GM18909 (cell line): Measurements from ENCODE around the gene ZRANB1.

Experiments
- ATAC-seq: cut with Tn5 transposase; IDR thresholded peaks from one replicate; pipeline ENCODE4 v1.9.1; 2021; ENCODE audit warnings: mild to moderate bottlenecking; ENCODE audit not compliant: unreplicated experiment, poor library complexity

Gene ZRANB1

DNA sequence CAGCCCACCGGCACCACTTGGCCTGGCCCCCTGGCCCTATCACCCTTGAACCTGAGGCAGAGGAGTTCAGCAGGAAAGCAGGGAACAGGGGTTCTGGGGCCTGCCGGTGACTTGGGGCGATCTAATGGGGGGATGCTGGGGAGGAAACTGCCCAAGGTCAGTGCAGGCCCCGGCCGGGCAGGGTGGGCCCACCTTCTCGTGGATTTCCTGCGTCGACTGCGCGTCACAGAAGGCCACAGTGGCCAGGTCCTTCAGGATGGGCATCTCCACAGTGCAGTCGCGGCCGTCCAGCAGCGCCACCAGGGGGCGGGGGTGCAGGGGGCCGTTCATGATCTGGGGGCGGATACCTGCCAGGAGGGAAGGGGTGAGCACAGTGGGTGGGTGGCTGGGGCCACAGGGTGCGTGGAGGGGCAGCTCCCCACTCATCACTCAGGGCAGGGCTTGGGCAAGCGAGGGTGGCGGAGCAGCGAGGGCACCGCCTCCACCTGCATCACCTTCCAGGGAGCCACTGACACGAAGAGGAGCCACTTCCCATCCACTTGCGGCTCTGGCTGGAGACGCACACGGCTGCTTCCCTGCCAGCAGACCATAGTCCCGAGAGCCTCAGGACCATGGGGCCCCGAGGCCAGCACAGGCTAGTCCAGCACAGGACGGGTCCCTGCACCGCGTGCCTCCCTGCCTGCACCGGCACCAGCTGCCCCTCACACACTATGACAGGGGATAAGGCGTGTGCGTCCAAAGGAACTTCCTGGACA lies 61.4 kb downstream of the ZRANB1 start:
- ATAC-seq = no peak

DNA sequence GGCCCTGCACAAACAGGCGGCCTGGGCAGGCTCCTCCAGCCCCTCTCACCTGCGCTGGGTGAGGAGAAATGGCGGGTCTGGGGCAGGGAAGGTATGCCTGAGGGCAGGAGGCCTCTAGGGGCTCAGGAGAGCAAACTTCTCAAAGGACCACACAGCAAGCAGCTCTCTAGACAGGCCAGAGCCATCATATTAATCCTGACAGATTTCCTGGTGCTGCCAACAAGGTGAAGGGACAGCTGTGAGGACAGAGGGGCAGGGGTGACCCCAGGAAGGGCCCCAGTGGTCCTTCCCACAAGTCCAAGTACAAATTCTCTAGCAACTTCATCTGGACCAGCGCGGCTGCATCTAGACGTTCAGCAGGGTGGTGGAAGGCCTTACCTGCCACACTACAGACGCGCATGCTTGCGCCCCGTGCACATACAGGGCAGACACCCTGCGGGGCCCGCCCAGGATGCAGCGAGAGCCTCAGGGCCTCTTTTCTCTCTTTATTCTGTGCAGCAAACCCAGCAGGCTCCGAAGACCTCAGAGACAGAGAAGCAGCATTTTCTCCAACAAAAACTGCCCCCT lies 62.1 kb downstream of the ZRANB1 start:
- ATAC-seq = no peak

DNA sequence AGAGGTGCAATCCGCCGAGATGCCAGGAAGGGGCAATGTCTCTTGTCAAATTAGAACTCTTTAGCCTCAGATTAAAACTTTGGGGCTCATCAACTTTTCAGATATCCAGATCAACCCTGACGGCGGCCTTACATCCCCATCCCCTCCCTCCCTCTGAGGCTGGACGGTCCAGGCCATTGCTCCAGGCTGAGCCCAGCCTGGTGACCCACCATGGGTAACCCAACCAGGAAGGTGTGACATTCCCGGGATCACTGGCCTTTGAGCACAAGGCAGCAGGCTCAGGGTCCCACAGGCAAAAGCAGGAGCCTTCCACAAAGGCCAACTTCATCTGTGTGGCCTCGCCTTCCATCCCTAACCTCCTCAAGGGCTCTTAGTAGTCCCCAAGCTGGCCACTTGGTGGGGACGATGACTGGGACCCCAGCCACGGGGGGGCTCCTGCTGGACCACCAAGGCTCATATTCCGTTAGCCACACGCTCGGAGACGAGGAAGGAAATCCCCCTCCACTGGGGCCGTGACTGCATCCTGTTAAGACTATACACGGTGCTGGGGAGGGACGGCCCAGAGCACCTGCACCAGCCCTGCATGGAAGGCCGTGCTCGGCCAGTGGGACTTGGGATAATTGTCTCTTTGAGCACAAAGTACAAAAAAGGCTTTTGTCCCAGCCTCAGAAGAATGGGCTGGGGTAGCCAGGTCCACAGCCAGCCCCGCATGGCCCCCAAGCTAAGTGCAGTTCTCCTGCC lies 62.8 kb downstream of the ZRANB1 start:
- ATAC-seq = no peak

DNA sequence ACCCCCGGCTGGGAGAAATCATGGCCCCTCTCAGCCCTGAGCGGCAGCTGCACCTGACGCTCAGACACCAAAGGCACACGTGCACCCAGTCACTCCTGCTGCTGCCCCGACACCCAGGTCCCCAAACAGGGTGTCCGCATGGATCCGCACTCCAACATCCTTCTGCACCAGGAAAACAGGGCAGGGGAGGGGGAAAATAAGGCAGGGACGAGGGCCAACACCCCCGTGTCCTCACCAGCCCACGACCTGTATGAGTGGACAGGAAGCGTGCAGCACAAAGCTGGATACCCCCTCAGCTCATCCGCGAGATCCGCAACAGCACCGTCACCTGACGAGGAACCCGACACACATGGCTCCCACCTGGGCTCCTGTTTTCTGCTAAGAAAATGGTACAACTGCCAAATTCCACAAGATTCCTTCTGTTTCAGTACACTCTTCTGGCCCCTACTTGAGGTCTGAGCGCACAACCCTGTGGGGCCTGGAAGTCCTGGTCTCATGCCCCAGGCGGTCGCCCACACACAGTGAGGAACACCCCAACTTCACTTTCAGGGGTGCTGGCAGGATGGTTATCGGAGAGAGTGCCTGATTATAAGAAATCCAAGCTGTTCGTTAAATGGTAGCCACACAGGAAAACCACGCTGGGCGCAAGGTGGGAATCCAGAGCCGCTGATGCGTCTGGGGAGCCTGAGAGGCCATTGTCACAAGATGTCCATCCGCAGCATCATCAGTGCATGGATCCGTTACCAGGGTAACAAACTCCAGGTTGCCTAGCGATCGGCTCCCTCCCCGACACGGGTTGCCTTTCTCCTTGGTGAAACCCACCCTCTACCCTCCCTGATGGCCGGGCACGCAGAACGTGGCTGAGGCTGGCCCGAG lies 63.6 kb downstream of the ZRANB1 start:
- ATAC-seq = no peak

DNA sequence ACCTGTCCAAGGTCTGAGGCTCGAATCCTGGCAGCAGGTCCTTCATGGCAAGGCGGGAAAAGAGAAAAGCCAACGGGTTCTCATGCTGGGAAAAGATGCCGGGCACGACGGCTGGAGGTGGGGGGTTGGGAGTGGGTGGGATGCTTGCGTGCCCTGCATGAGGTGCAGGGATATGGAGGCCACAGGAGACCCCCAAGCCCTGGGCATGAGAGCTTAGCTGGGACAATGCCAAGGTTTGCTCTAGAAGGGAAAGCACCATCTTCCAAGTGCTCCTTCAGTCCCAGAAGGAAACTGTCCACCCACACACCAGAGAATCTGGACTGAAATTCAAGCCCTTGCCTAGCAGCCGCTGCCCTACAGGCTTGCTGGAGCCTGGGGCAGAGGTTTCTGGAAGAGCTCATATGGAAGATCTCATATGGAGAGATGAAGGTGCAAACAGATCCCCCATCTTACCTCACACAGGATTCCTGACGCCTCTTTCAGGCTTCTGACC lies 64.3 kb downstream of the ZRANB1 start:
- ATAC-seq = no peak

DNA sequence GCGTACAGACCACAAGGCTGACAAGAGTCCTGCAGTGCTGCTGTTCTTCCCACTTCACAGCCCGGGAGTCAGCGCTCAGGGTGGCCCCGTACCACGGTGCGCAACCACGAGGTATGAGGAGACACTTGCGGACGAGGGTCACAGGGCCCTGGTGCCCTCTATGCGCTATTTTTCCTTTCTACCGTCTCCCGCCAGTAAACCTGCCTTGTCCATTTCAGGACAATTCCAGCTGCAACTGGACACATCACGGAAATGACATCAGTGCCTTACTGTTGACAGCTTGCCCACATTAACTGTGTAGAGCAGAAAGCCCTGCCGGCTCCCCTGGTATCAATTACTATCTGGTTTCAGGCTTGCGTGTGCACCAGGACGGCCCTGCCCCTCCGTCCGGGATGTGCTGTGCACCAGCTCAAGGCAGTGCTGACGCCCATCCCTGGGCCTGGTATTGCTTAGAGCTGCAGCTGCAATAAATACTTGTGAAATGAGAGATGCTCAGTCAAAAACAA lies 65.1 kb downstream of the ZRANB1 start:
- ATAC-seq = no peak

DNA sequence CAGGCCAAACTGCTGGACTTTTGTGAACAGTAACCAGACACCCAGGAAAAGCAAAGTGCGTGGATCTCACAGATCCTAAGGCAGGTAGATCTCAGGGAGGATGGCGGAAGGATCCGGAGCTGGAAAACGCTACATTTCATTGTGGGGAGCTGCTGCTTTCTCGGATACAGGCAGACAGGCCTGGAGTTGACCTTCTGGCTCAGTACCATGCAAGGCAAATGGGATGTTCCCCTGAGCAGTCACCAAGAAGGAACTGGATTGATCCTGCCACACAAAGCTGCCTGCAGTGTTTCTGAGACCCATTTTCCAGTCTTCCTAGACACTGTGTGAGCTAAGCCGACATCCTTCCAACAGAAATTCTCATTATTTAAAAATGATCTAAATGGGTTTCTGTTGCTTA lies 65.5 kb downstream of the ZRANB1 start:
- no peak for ATAC-seq

DNA sequence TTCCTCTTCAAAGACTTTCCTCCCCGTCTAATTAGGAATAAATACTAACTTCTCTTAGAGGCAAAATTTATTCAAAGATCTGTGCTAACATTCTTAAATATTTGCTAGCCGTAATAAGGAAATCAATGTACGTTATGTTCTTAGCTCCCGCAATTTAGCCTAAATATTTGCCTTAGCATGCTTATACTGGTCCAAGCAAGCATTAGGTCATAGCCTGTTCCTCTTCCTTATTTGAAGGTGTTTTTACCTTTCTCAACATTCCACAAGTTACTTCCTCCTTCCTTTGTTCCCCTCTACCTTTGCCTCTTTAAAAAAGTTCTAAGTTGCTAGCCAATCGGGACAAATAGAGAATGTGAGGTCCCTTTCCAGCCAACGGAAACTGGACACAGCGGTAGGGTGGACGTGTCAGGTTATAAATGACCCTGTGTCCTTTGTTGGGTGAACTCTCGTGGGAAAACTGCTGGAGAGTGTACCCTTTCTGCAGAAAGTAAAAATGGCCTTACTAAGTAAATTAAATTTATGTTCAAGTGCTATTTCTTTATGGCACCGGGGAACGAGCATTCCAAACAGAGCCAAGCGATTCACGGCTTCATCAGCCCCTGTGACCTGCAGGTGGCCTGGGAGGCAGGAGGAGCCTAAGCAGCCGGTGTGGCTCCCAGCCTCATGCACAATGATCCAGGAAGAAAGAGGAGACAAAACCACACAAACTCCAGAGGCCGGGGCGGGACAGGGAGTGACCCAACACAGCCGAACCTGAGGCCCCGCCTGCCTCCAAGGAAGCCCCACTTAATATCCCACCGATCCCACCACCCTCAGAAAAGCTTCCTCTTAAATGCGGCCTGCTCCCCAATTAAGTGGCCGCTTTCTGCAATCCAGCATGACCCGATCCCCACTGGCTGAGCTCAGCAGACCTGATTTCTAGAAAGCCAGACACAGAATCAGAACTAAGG lies 67.0 kb downstream of the ZRANB1 start:
- ATAC-seq = no peak

DNA sequence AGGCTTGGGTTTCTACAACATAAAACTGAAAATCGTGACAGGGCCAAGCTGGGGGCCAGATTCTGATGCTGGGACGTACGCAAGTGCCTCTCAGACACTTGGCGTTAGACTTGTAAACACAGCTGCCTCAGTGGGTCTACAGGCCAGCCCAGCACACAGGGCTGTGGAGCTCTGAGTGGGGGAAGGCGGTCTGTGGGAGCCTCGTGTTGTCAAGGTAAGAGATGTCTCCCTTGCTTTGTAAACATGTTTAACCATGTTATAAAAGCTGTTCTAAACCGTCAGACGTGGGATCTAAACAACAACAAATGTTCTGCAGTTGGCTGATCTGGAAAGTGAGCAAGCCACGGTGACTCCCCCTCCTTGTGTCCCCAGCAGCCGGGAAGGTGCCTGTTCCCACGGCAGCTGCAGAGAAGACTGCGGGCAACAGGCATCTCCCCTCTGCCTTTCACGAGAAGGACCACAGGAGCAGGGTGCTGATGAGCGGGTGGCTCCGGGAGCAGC lies 67.8 kb downstream of the ZRANB1 start:
- ATAC-seq = no peak

DNA sequence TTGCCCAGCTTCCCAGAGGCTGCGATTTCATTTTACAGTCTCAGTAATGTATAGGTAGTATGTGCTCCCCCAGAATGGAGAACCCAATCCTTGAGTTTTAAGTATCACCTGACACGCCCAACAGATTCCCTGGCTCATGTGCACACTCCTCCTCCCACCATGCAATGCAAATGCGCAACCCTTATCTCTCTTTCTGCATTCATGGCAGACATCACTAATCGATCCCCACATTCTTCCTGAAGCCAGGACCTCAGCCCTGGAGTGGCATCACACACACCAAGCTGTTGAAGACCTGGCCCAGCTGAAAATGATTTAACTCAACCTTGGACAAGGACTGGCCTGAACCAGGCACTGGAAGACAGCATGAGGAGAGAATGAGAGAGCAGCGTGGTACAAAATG lies 68.4 kb downstream of the ZRANB1 start:
- ATAC-seq = no peak

DNA sequence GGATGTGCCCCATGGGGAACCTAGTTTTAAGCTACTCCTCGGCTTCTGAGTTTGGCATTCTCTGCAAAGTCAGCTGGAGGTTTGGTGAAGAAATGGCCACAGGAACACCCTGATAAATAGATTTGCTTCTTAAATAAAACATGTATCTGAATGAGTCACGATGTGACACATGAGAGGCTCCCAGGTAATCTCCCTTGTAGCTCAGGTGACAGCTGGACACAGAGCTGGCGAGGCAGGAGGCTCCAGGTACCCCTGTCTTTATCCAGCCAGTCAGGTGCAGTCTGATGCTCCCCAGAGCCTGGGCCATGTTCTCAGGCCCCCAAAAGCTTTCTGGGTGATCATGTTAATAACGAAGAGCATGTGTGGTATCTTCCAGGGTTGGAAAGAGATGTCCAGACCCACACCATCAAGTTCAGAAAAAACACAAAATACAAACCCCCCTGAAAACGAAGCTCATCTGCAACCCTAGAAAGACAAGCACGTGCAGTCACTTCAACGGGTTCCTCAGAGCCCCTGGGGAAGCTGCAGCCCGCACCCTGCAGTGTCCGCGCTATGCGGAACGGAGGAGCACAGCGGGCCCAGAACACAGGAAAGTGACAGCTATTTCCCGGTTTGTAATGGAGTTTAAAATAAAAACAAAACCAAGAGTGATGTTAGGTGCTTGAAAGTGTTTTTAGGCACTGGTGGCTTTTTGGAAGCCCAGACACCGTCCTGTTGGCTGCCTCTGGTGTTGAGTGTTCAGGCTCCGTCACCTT lies 69.4 kb downstream of the ZRANB1 start:
- ATAC-seq = no peak

DNA sequence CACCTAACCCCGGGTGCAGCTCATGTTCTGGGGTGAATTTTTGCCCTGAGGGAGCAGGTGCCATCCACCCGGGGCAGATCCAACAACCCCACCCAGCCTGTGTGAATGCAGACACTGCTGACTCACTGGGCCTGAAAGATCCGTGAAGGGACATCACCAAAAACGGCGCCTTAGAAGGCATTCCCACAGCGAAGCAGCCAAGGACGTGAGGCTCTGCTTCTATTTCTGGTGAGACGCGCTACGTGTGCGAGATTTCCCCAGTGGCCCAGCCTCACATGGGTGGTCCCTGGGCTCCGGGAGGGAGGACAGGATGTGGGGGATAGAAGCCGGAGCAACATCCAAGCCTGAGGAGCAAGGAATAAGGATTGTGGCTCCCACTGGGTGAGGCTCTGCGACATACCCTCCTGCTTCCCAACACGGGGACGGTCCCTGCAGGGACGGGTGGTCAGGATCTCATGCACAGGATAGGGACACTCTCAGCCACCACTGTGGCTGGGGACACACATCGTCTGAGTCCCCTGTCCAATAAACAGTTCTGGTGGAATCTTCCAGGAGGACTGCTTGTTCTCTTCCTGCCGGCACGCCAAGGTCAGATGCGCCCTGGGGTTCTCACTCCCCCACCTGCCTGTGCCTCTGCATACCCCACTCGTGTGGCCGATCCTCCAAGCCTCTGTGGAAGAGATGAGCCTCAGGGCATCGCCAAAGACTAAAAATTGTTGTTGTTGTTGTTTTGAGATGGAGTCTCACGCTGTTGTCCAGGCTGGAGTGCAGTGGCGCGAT lies 70.2 kb downstream of the ZRANB1 start:
- no peak for ATAC-seq

DNA sequence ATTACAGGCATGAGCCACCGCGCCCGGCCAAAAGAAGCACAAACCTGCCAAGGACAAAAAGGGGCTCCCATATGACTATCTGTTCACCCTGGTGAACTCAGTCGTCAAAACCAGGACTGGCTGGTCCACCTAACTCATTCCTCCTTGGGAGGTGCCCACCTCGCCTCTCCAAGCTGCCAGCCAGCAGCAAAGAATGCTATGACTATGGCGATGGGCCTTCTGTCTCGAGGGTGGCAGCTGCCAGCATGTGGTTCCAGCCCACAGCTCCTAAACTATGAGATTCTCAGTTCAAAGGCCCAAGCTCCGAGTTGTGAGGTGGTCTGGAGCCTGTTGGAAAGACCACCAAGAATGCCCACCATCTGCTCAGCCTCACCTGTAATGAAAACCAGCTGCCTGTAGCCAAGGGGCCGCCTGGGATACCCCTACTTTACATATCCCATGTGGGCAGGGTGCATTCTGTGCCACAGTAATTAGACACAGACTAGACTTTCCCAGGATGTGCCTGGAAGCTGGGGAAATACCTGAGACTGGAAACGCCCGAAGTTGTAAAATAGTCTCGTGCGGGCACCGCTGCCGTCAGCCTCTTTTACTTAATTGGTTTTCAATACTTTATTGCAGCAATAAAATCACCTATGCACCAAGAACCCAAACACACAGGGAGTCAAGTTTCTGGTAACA lies 71.1 kb downstream of the ZRANB1 start:
- ATAC-seq = no peak

DNA sequence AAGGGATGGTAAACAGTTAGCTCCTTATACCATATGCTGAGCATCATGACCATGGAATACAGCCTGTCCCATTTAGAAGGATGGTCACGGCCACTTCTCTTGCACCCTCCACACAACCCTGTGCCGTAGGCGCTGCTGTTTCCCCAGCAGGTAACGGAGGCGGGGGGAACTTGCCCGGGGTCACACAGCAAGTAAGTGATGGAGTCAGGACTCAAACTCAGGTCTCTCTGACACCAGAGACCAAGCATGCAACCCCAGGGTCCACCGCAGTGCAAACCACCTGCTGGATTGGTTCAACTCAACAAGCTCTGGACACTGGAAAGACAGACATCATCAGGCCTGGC lies 71.6 kb downstream of the ZRANB1 start:
- no peak for ATAC-seq

DNA sequence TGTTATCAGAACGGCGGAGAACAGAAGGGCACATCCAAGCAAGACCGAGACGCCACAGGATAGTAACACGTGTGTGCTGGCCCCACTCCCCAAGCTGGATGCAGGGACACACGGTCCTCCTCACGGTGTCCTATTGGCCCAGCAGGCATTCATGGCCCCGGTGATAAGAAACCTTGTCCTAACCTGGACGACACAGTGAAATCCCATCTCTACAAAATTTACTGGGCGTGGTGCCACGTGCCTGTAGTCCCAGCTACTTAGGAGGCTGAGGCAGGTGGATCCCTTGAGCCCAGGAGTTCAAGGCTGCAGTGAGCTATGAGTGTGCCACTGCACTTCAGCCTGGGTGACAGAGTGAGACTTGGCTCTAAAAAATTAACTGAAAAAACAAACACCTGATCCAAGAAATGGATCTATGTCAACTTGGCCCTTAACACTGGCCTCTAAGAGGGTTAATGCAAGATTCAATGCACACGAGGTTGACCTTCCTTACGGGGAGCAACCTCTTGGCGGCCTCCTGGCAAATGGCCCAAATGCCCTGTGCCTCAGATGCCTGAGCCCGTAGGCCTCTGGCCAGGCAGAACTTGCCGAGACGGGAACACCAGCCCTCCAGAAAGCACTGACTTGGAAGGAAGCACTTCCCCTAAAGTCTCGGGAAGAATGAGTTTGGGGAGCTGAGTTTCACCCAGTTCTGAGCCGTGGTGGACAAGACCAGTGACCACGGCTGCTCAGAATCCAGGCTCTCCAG lies 72.3 kb downstream of the ZRANB1 start:
- no peak for ATAC-seq

DNA sequence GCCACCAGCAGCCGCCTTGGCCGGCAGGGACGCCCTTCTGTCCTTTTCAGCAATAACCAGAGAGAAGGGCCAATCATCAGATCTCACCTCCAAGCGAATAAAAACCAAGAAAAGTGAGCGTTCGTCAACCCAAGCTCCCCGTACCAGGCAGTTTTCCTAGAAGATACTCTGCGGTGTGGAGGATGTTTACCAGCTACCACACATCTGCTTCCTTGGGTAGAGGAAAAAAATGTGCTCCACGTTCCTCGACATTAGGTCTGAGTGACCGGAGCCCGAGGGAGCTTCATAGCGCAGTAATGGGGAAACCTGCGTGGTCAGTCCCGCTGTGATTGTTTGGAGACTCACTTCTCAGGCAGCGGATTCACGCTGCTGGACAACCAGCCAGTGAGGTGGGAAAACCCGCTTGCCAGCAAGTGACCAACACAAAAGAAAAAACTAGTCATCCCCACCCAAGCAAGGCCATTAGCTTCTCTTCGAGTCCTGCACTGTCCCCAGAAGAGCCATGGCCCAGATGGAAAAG lies 73.0 kb downstream of the ZRANB1 start:
- no peak for ATAC-seq
